ENCODE results near the gene TBPL1. TPM values are rescaled to one million over a fixed set of nuclear protein-coding genes. Genes with fewer than 3 reads are reported as not detected.

Gene TBPL1
- total and polyA plus RNA-seq, 2 experiments from 2014 or later: 40.5 to 46.0 TPM

DNA sequence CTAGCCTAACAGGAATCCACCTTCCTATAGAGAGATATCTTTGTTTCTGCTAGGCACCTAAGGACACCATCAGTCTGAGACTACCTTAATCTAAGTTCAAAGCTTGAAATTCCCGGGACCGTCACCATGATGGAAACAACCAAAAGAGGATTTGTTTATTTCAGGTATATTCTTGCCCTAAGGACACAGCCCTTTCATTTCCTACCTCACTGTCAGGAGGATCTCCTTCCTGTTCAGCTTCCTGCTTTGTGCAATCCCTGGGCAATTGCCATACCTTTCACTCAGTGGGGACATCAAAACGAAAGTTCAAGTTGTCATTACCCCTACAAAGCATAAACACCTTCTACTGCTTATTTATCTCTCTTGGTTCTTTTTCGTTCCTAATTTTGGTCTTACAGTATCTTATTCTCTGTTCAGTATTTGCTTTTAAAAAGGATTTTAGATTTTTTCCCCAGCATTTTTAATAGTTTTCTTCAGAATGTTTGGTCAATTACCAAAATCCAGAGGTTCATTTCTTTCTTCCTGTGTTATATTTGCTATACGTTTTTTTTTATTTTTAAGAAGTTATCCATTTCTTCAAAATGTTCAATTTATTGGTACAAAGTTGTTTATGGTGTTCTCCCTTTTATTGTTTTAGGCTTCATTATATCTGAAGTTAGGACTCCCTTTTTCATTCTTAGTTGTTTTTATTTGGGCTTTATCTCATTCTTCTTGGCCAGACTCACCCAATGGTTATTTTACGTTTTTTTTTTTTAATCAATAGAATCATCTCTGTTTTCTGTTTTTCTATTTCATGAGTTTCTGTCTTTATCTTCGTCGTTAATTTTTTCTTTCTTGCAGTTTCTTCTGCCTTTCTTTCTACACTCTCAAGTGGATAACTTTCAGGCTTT is 13.0 kb upstream of the TBPL1 start:
- no peak for TF ChIP-seq EZH2phosphoT487 (IDR thresholded peaks at IDR 0.05; ENCODE audit: insufficient read depth, low read depth)
- TF ChIP-seq EZH2 (IDR thresholded peaks at IDR 0.05; ENCODE audit: insufficient read depth, poor library complexity, severe bottlenecking): no peak
- Histone ChIP-seq H2AFZ (peak overlapping the region; percentile 29; the same call in 1 of the 2 replicates), H3K4me2 (ENCODE audit: unreplicated experiment) (no peak overlapping the region), H3K9ac (no peak overlapping the region), H3K9me3 (ENCODE audit: low read depth) (no peaks in the 10 kb centered on the region), H3K36me3 (ENCODE audit: low read depth) (no peaks in the 10 kb centered on the region), H3K27ac (no peak overlapping the region), H3F3A (ENCODE audit: insufficient read depth) (no peaks in the 10 kb centered on the region), H3K9me2 (ENCODE audit: insufficient read depth) (no peaks in the 10 kb centered on the region), H4K20me1 (ENCODE audit: insufficient read depth) (no peaks in the 10 kb centered on the region), H3K4me1 (ENCODE audit: insufficient read depth) (no peaks in the 10 kb centered on the region), H3K4me3 (no peak overlapping the region), H3K79me2 (ENCODE audit: insufficient read depth) (no peaks in the 10 kb centered on the region), H3K27me3 (replicated peaks; ENCODE audit: insufficient read depth) (no peaks in the 10 kb centered on the region)
- no peak for DNase-seq
- in situ Hi-C loops (cut with MboI): no loop called here
- WGBS, 2 experiments (ENCODE audit: low coverage in 1 of 2, low lambda C conversion rate in 2 of 2, missing lambda C conversion rate in 2 of 2): 75 to 76% methylated on average over 8 of the region's 8 CpGs

DNA sequence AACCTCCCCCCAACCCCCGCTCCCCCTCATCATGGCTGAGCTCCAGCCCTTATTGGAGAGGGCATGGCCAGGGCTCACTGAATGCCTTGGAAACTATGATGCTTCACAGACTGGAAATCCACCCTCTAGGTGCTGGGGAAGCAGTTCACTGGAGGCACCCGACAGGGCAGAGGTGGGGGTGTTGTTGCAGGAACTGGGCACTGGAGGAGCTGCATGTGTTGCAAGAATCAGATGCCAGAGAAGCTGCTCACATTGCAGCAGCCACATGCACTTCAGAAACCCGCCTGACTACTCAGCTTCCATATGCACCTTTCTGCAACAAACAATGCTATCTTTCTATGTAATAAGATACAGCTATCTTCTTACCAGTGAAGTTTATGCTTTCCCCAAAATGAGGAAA is 7.9 kb upstream of the TBPL1 start:
- DNase-seq: peak; percentile 38

GRCh38 chr6:133947302-133947900 is 5.6 kb upstream of the TBPL1 start:
- no peak for DNase-seq
- Histone ChIP-seq H3K4me3 (no peak overlapping the region), H3K36me3 (ENCODE audit: low read depth) (no peaks in the 10 kb centered on the region), H3K27ac (no peak overlapping the region), H3K4me2 (ENCODE audit: unreplicated experiment) (no peak overlapping the region), H3K9me3 (ENCODE audit: low read depth) (no peaks in the 10 kb centered on the region), H3K9me2 (ENCODE audit: insufficient read depth) (no peaks in the 10 kb centered on the region), H3K27me3 (replicated peaks; ENCODE audit: insufficient read depth) (no peaks in the 10 kb centered on the region), H4K20me1 (ENCODE audit: insufficient read depth) (no peaks in the 10 kb centered on the region), H3K79me2 (ENCODE audit: insufficient read depth) (no peaks in the 10 kb centered on the region), H3F3A (ENCODE audit: insufficient read depth) (peaks cover 11% of the 10 kb centered on the region), H3K9ac (no peak overlapping the region), H3K4me1 (ENCODE audit: insufficient read depth) (peaks cover 6% of the 10 kb centered on the region; the same call in 1 of the 2 replicates), H2AFZ (no peak overlapping the region)
- WGBS, 2 experiments (ENCODE audit: low coverage in 1 of 2, low lambda C conversion rate in 2 of 2, missing lambda C conversion rate in 2 of 2): 66 to 74% methylated on average over 1 of the region's 1 CpG
- TF ChIP-seq EZH2phosphoT487 (IDR thresholded peaks at IDR 0.05; ENCODE audit: insufficient read depth, low read depth) (no peak), EZH2 (IDR thresholded peaks at IDR 0.05; ENCODE audit: insufficient read depth, poor library complexity, severe bottlenecking) (no peak)
- in situ Hi-C loops (cut with MboI): no loop called here

More for the DNA sequence above, 7.9 kb upstream of the TBPL1 start:
- in situ Hi-C loops (cut with MboI): no loop called here
- Histone ChIP-seq H3K9ac (no peak overlapping the region), H2AFZ (no peak overlapping the region), H3K27me3 (replicated peaks; ENCODE audit: insufficient read depth) (no peaks in the 10 kb centered on the region), H3K36me3 (ENCODE audit: low read depth) (no peaks in the 10 kb centered on the region), H3K4me2 (ENCODE audit: unreplicated experiment) (no peak overlapping the region), H3K9me3 (ENCODE audit: low read depth) (no peaks in the 10 kb centered on the region), H3F3A (ENCODE audit: insufficient read depth) (no peaks in the 10 kb centered on the region), H3K27ac (no peak overlapping the region), H3K4me1 (ENCODE audit: insufficient read depth) (no peaks in the 10 kb centered on the region), H3K79me2 (ENCODE audit: insufficient read depth) (no peaks in the 10 kb centered on the region), H3K9me2 (ENCODE audit: insufficient read depth) (no peaks in the 10 kb centered on the region), H3K4me3 (no peak overlapping the region), H4K20me1 (ENCODE audit: insufficient read depth) (no peaks in the 10 kb centered on the region)
- WGBS, 2 experiments (ENCODE audit: low coverage in 1 of 2, low lambda C conversion rate in 2 of 2, missing lambda C conversion rate in 2 of 2): 50 to 59% methylated on average over 3 of the region's 3 CpGs
- TF ChIP-seq EZH2phosphoT487 (IDR thresholded peaks at IDR 0.05; ENCODE audit: insufficient read depth, low read depth) (no peak), EZH2 (IDR thresholded peaks at IDR 0.05; ENCODE audit: insufficient read depth, poor library complexity, severe bottlenecking) (no peak)

GRCh38 chr6:133948472-133948871 is 4.6 kb upstream of the TBPL1 start:
- WGBS, 2 experiments (ENCODE audit: low coverage in 1 of 2, low lambda C conversion rate in 2 of 2, missing lambda C conversion rate in 2 of 2): 38 to 51% methylated on average over 2 of the region's 2 CpGs
- Histone ChIP-seq H3K9me2 (ENCODE audit: insufficient read depth) (no peaks in the 10 kb centered on the region), H2AFZ (no peak overlapping the region), H4K20me1 (ENCODE audit: insufficient read depth) (no peaks in the 10 kb centered on the region), H3K4me3 (no peak overlapping the region), H3F3A (ENCODE audit: insufficient read depth) (peaks cover 15% of the 10 kb centered on the region), H3K9ac (no peak overlapping the region), H3K79me2 (ENCODE audit: insufficient read depth) (peaks cover 4% of the 10 kb centered on the region), H3K4me1 (ENCODE audit: insufficient read depth) (peaks cover 6% of the 10 kb centered on the region; the same call in 1 of the 2 replicates), H3K9me3 (ENCODE audit: low read depth) (no peaks in the 10 kb centered on the region), H3K36me3 (ENCODE audit: low read depth) (no peaks in the 10 kb centered on the region), H3K27me3 (replicated peaks; ENCODE audit: insufficient read depth) (no peaks in the 10 kb centered on the region), H3K27ac (no peak overlapping the region), H3K4me2 (ENCODE audit: unreplicated experiment) (no peak overlapping the region)
- no peak for DNase-seq
- in situ Hi-C loops (cut with MboI): no loop called here
- TF ChIP-seq EZH2phosphoT487 (IDR thresholded peaks at IDR 0.05; ENCODE audit: insufficient read depth, low read depth) (no peak), EZH2 (IDR thresholded peaks at IDR 0.05; ENCODE audit: insufficient read depth, poor library complexity, severe bottlenecking) (no peak)
